CD8-positive, alpha-beta memory T cell (primary cell): ENCODE data around the gene GNG13. TPM values are rescaled to one million over a fixed set of nuclear protein-coding genes. Genes with fewer than 3 reads are reported as not detected.
"Not testable (repeated sequence)": the region's sequence is repeated elsewhere in the genome, so short reads cannot be mapped to it uniquely, and the experiment has no call there.

ENCODE experiments used
- CTCF ChIA-PET: fragments of 350-600 bp; sonication (Branson Sonifier 250); formaldehyde crosslinking; loops from one replicate; lab custom pipeline; 2021; ENCODE audit warnings: antibody characterized with exemption; lab: Charles Lee
- POLR2A ChIA-PET: fragments of 350-600 bp; sonication (Branson Sonifier 250); formaldehyde crosslinking; loops from one replicate; lab custom pipeline; 2021; ENCODE audit warnings: antibody characterized with exemption; lab: Charles Lee
- DNase-seq, 5 donors: peaks; one replicate each; pipeline versions ENCODE4 v3.0.0 to v3.0.0-alpha.2; 2020 to 2022; ENCODE audit warnings: mixed read lengths in 1 of 5
- H3K27ac ChIP-seq: one replicate; pipeline ENCODE4 v1.7.0; 2013; ENCODE audit warnings: low read depth, mild to moderate bottlenecking, low read length, moderate library complexity
- H3K27me3 ChIP-seq: 2 replicates; pipeline ENCODE4 v1.7.0; 2013; ENCODE audit warnings: low read length, mild to moderate bottlenecking; ENCODE audit not compliant: insufficient read depth, poor library complexity, severe bottlenecking
- H3K36me3 ChIP-seq: 2 replicates; pipeline ENCODE4 v1.7.0; 2013; ENCODE audit warnings: mild to moderate bottlenecking, low read length, moderate library complexity; ENCODE audit not compliant: insufficient read depth
- H3K4me1 ChIP-seq: 2 replicates; pipeline ENCODE4 v1.7.0; 2013; ENCODE audit warnings: mild to moderate bottlenecking, low read length, moderate library complexity; ENCODE audit not compliant: insufficient read depth
- H3K4me3 ChIP-seq: 2 replicates; pipeline ENCODE4 v1.7.0; 2013; ENCODE audit warnings: mild to moderate bottlenecking, low read length
- H3K9me3 ChIP-seq: 2 replicates; pipeline ENCODE4 v1.7.0; 2013; ENCODE audit warnings: mild to moderate bottlenecking, low read length
- H3K27ac Mint-ChIP-seq, 8 donors: one replicate each; pipeline ENCODE4 v1.8.0; 2020 to 2021; ENCODE audit warnings: mixed read lengths in 8 of 8, mild to moderate bottlenecking in 6 of 8, inconsistent platforms in 3 of 8, moderate library complexity in 3 of 8
- H3K27me3 Mint-ChIP-seq, 2 donors: one replicate each; pipeline ENCODE4 v1.8.0; 2020 to 2021; ENCODE audit warnings: mixed read lengths in 2 of 2, mild to moderate bottlenecking in 1 of 2, moderate library complexity in 1 of 2
- H3K36me3 Mint-ChIP-seq, 3 donors: one replicate each; pipeline ENCODE4 v1.8.0; 2020 to 2021; ENCODE audit warnings: mixed read lengths in 3 of 3, inconsistent platforms in 1 of 3, mild to moderate bottlenecking in 1 of 3
- H3K4me1 Mint-ChIP-seq, 3 donors: one replicate each; pipeline ENCODE4 v1.8.0; 2020 to 2021; ENCODE audit warnings: mixed read lengths in 3 of 3, inconsistent platforms in 1 of 3, mild to moderate bottlenecking in 1 of 3
- H3K4me3 Mint-ChIP-seq, 7 donors: one replicate each; pipeline ENCODE4 v1.8.0; 2020 to 2021; ENCODE audit warnings: mixed read lengths in 7 of 7, mild to moderate bottlenecking in 6 of 7, moderate library complexity in 4 of 7, inconsistent platforms in 2 of 7
- H3K9me3 Mint-ChIP-seq, 5 donors: one replicate each; pipeline ENCODE4 v1.8.0; 2020 to 2022; ENCODE audit warnings: mixed read lengths in 5 of 5, mild to moderate bottlenecking in 3 of 5, moderate library complexity in 2 of 5, inconsistent platforms in 1 of 5
- polyA plus RNA-seq: library from polyadenylated mRNA; unstranded; fragments of 300-500 nt; fragmentation: Illumina TruSeq; gene quantifications from one replicate; pipeline ENCODE4 v1.2.3, GENCODE V29; 2021
- total RNA-seq, 2 experiments: library from RNA; stranded (reverse); gene quantifications; one replicate each; pipeline ENCODE4 v1.2.3, GENCODE V29; 2021

The GNG13 gene
- total and polyA plus RNA-seq, 3 experiments from 2014 or later, result not detected

- Mint-ChIP-seq H3K36me3 (peaks cover 0 to 2% (median 0%) of the 10 kb centered on the region in 3 donors), H3K4me3 (no peak overlapping the region), H3K4me1 (no peaks in the 10 kb centered on the region), H3K27me3 (peaks cover 3 to 6% of the 10 kb centered on the region in 2 donors), H3K9me3 (no peaks in the 10 kb centered on the region), H3K27ac (no peak overlapping the region)
- Histone ChIP-seq H3K4me1 (no peaks in the 10 kb centered on the region), H3K9me3 (no peaks in the 10 kb centered on the region), H3K36me3 (no peaks in the 10 kb centered on the region), H3K4me3 (no peak overlapping the region), H3K27me3 (no peaks in the 10 kb centered on the region), H3K27ac (no peak overlapping the region)
- ChIA-PET CTCF (no interaction called here), POLR2A (no interaction called here)
- no peak for DNase-seq
These were observed 38.7 kb downstream of the GNG13 start for GRCh38 chr16:761625-762513.

GRCh38 chr16:760545-761343, 39.8 kb downstream of the GNG13 start, which contains the start of gene MSLN:
Gene MSLN, plus strand, starts transcription at chr16:760734. Its CDS starts 1,947 bp downstream, at chr16:762681.
- Mint-ChIP-seq H3K27ac (no peak within 1 kb of the TSS), H3K4me1 (no peaks in the 10 kb centered on the region), H3K4me3 (no peak within 1 kb of the TSS), H3K9me3 (peaks cover 0 to 3% (median 0%) of the 10 kb centered on the region in 5 donors), H3K36me3 (peaks cover 0 to 2% (median 0%) of the 10 kb centered on the region in 3 donors), H3K27me3 (peaks cover 4 to 6% of the 10 kb centered on the region in 2 donors)
- Histone ChIP-seq H3K36me3 (no peaks in the 10 kb centered on the region), H3K27ac (no peak within 1 kb of the TSS), H3K4me3 (no peak within 1 kb of the TSS), H3K9me3 (no peaks in the 10 kb centered on the region), H3K4me1 (no peaks in the 10 kb centered on the region), H3K27me3 (no peaks in the 10 kb centered on the region)
- no peak for DNase-seq
- POLR2A ChIA-PET, result interaction anchor here (0.5 kb wide), 1 partner anchor 25 kb away, joined by 3 read pairs; no protein-coding TSS in a partner anchor
- CTCF ChIA-PET, result no interaction called here

- ChIA-PET CTCF (no interaction called here), POLR2A (interaction anchor here (0.5 kb wide), 1 partner anchor 24 kb away, joined by 3 read pairs; no protein-coding TSS in a partner anchor)
- no peaks in the 10 kb centered on the region for H3K4me1 Mint-ChIP-seq
These were observed 40.5 kb downstream of the GNG13 start for GRCh38 chr16:760065-760464.

GRCh38 chr16:759110-759910, 41.2 kb downstream of the GNG13 start:
- Histone ChIP-seq H3K36me3 (no peaks in the 10 kb centered on the region), H3K9me3 (no peaks in the 10 kb centered on the region), H3K4me3 (no peak overlapping the region), H3K27me3 (no peaks in the 10 kb centered on the region), H3K27ac (no peak overlapping the region), H3K4me1 (no peaks in the 10 kb centered on the region)
- POLR2A ChIA-PET, result no interaction called here
- Mint-ChIP-seq H3K9me3 (peaks cover 0 to 3% (median 0%) of the 10 kb centered on the region in 5 donors), H3K4me3 (no peak overlapping the region), H3K27me3 (peaks cover 4 to 6% of the 10 kb centered on the region in 2 donors), H3K27ac (no peak overlapping the region), H3K4me1 (peaks cover 0 to 3% (median 2%) of the 10 kb centered on the region in 3 donors), H3K36me3 (peaks cover 0 to 2% (median 0%) of the 10 kb centered on the region in 3 donors)
- CTCF ChIA-PET, result no interaction called here
- DNase-seq, result no peak

More at GRCh38 chr16:760065-760464, 40.5 kb downstream of the GNG13 start:
- Histone ChIP-seq H3K36me3 (no peaks in the 10 kb centered on the region), H3K9me3 (no peaks in the 10 kb centered on the region), H3K27ac (no peak overlapping the region), H3K27me3 (no peaks in the 10 kb centered on the region), H3K4me3 (no peak overlapping the region), H3K4me1 (no peaks in the 10 kb centered on the region)
- peaks cover 0 to 2% (median 0%) of the 10 kb centered on the region in 3 donors for H3K36me3 Mint-ChIP-seq
- no peak overlapping the region for H3K4me3 Mint-ChIP-seq
- H3K27ac Mint-ChIP-seq, result no peak overlapping the region
- peaks cover 0 to 3% (median 0%) of the 10 kb centered on the region in 5 donors for H3K9me3 Mint-ChIP-seq
- DNase-seq, result no peak
- H3K27me3 Mint-ChIP-seq, result peaks cover 4 to 6% of the 10 kb centered on the region in 2 donors

- no peaks in the 10 kb centered on the region for H3K36me3 ChIP-seq
- no peaks in the 10 kb centered on the region for H3K27me3 ChIP-seq
- ChIA-PET CTCF (interaction anchor here (1.0 kb wide), 1 partner anchor 15 kb away, joined by 3 read pairs; the partner anchor contains the start of gene CIAO3), POLR2A (no interaction called here)
- H3K27me3 Mint-ChIP-seq, result peaks cover 6 to 7% of the 10 kb centered on the region in 2 donors
- H3K4me1 ChIP-seq, result no peaks in the 10 kb centered on the region
- no peaks in the 10 kb centered on the region for H3K9me3 ChIP-seq
- no peak overlapping the region for H3K27ac Mint-ChIP-seq
- H3K9me3 Mint-ChIP-seq, result peaks cover 0 to 3% (median 0%) of the 10 kb centered on the region in 5 donors
- no peak overlapping the region for H3K4me3 Mint-ChIP-seq
- no peak overlapping the region for H3K27ac ChIP-seq
- H3K4me3 ChIP-seq, result no peak overlapping the region
- peaks cover 0 to 3% (median 2%) of the 10 kb centered on the region in 3 donors for H3K4me1 Mint-ChIP-seq
- H3K36me3 Mint-ChIP-seq, result peaks cover 0 to 2% (median 0%) of the 10 kb centered on the region in 3 donors
- no peak for DNase-seq
These were observed 44.1 kb downstream of the GNG13 start for GRCh38 chr16:756428-756827.

GRCh38 chr16:754656-755055, 45.9 kb downstream of the GNG13 start:
- Mint-ChIP-seq H3K27ac (no peak overlapping the region), H3K27me3 (peaks cover 6 to 7% of the 10 kb centered on the region in 2 donors), H3K9me3 (peaks cover 0 to 3% (median 0%) of the 10 kb centered on the region in 5 donors), H3K4me1 (peaks cover 0 to 3% (median 2%) of the 10 kb centered on the region in 3 donors), H3K36me3 (peaks cover 0 to 2% (median 0%) of the 10 kb centered on the region in 3 donors), H3K4me3 (no peak overlapping the region)
- Histone ChIP-seq H3K27ac (no peak overlapping the region), H3K9me3 (no peaks in the 10 kb centered on the region), H3K27me3 (no peaks in the 10 kb centered on the region), H3K36me3 (no peaks in the 10 kb centered on the region), H3K4me3 (no peak overlapping the region), H3K4me1 (no peaks in the 10 kb centered on the region)
- no peak for DNase-seq
- POLR2A ChIA-PET, result no interaction called here
- CTCF ChIA-PET, result no interaction called here

GRCh38 chr16:754121-754607, 46.4 kb downstream of the GNG13 start:
- CTCF ChIA-PET, H3K9me3 ChIP-seq, H3K36me3 Mint-ChIP-seq, H3K4me1 ChIP-seq, DNase-seq, H3K27me3 ChIP-seq, POLR2A ChIA-PET, H3K27me3 Mint-ChIP-seq, H3K4me1 Mint-ChIP-seq, H3K27ac ChIP-seq, H3K9me3 Mint-ChIP-seq, H3K27ac Mint-ChIP-seq, H3K36me3 ChIP-seq, H3K4me3 Mint-ChIP-seq, H3K4me3 ChIP-seq: not testable (repeated sequence)
